ENCODE data around the gene ZKSCAN7. TPM values are rescaled to one million over a fixed set of nuclear protein-coding genes. Genes with fewer than 3 reads are reported as not detected.

The ZKSCAN7 gene
- polyA plus RNA-seq, 1 donor from 2014 or later: 23.9 TPM

DNA sequence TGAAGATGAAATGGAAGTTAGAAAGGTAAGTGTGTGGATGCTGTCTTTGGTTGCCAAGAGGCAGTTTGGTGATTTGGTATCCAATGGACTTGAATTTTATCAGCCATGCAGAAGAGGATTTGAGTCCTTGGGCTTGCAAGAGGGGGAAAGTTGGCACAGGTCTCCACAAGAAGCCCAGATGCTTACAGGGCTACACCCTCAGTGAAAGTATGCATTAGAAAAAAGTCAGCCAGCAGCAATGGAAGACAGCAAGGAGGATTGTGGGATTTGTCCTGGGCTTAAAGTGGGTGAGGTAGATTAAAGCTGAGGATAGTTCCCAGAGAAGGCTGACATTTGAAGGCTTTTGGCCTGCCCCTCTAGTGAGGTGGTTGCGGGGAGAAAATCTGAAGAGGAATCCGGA, 46.8 kb downstream of the ZKSCAN7 start:
- H2AFZ ChIP-seq (ENCODE audit: low read depth, low read length): no peak overlapping the region
- TF ChIP-seq RAD21 (conservative IDR thresholded peaks at IDR 0.05): no peak
- no peak for TF ChIP-seq MXI1 (conservative IDR thresholded peaks at IDR 0.05; ENCODE audit: poor library complexity, severe bottlenecking)
- H3F3A ChIP-seq (ENCODE audit: insufficient read depth, low read length, poor library complexity, severe bottlenecking): no peaks in the 10 kb centered on the region
- peaks cover 6% of the 10 kb centered on the region for H3K36me3 ChIP-seq (ENCODE audit: insufficient read depth, low read length)
- no peaks in the 10 kb centered on the region for H3K9me3 ChIP-seq (ENCODE audit: low read length)
- H3K9ac ChIP-seq (ENCODE audit: low read length): no peak overlapping the region
- H3K27me3 ChIP-seq (ENCODE audit: insufficient read depth, low read depth, low read length): no peaks in the 10 kb centered on the region
- no peaks in the 10 kb centered on the region for H4K20me1 ChIP-seq (ENCODE audit: insufficient read depth)
- H3K4me3 ChIP-seq (ENCODE audit: low read length): no peak overlapping the region
- H3K9me2 ChIP-seq (ENCODE audit: insufficient read depth, low read length): no peaks in the 10 kb centered on the region
- H3K27ac ChIP-seq (ENCODE audit: low read length): no peak overlapping the region
- no peak overlapping the region for H3K4me2 ChIP-seq (ENCODE audit: low read length)
- peaks cover 5% of the 10 kb centered on the region for H3K79me2 ChIP-seq (replicated peaks; ENCODE audit: insufficient read depth, low read length)

GRCh38 chr3:44612678-44613077, 57.7 kb downstream of the ZKSCAN7 start:
- Histone ChIP-seq H2AFZ (ENCODE audit: low read depth, low read length) (no peak overlapping the region), H3K9me2 (ENCODE audit: insufficient read depth, low read length) (no peaks in the 10 kb centered on the region), H3K4me2 (ENCODE audit: low read length) (no peak overlapping the region), H4K20me1 (ENCODE audit: insufficient read depth) (no peaks in the 10 kb centered on the region), H3K27me3 (ENCODE audit: insufficient read depth, low read depth, low read length) (no peaks in the 10 kb centered on the region), H3K4me3 (ENCODE audit: low read length) (no peak overlapping the region), H3K9me3 (ENCODE audit: low read length) (no peaks in the 10 kb centered on the region), H3F3A (ENCODE audit: insufficient read depth, low read length, poor library complexity, severe bottlenecking) (no peaks in the 10 kb centered on the region), H3K9ac (ENCODE audit: low read length) (no peak overlapping the region), H3K27ac (ENCODE audit: low read length) (no peak overlapping the region), H3K79me2 (replicated peaks; ENCODE audit: insufficient read depth, low read length) (peaks cover 4% of the 10 kb centered on the region), H3K36me3 (ENCODE audit: insufficient read depth, low read length) (peaks cover 6% of the 10 kb centered on the region)
- TF ChIP-seq RAD21 (conservative IDR thresholded peaks at IDR 0.05) (no peak), CTCF (IDR thresholded peaks at IDR 0.05; ENCODE audit: poor library complexity, severe bottlenecking) (no peak), TAF1 (IDR thresholded peaks at IDR 0.05; ENCODE audit: low read depth) (no peak), EP300 (conservative IDR thresholded peaks at IDR 0.05; ENCODE audit: poor library complexity, severe bottlenecking) (no peak), MXI1 (conservative IDR thresholded peaks at IDR 0.05; ENCODE audit: poor library complexity, severe bottlenecking) (no peak), REST (IDR thresholded peaks at IDR 0.05; ENCODE audit: borderline replicate concordance) (no peak), SMC3 (conservative IDR thresholded peaks at IDR 0.05; ENCODE audit: poor library complexity) (no peak), EZH2 (IDR thresholded peaks at IDR 0.05; ENCODE audit: borderline replicate concordance, insufficient read depth, low read length, poor library complexity, severe bottlenecking) (no peak), POLR2AphosphoS5 (IDR thresholded peaks at IDR 0.05) (no peak)

Other genes starting within 250 kb of the ZKSCAN7 start
- gene TCAIM, start 216.4 kb upstream of the ZKSCAN7 start, polyA plus RNA-seq: 31.2 and 38.1 TPM in 2 replicates
- gene ZNF445, start 77.5 kb upstream of the ZKSCAN7 start, polyA plus RNA-seq: 15.8 and 19.0 TPM in 2 replicates
- 8.1 and 9.4 TPM in 2 replicates for gene ZNF660, start 29.8 kb downstream of the ZKSCAN7 start, polyA plus RNA-seq
- gene ZNF197, start 69.8 kb downstream of the ZKSCAN7 start, polyA plus RNA-seq: 51.9 and 64.1 TPM in 2 replicates
- gene ZNF35, start 93.5 kb downstream of the ZKSCAN7 start, polyA plus RNA-seq: 10.3 and 14.9 TPM in 2 replicates
- gene ZNF502, start 157.5 kb downstream of the ZKSCAN7 start, polyA plus RNA-seq: 14.3 and 16.0 TPM in 2 replicates
- gene ZNF501, start 174.4 kb downstream of the ZKSCAN7 start, polyA plus RNA-seq: 5.6 and 7.3 TPM in 2 replicates
- gene KIAA1143, start 206.4 kb downstream of the ZKSCAN7 start, polyA plus RNA-seq: 17.6 and 18.4 TPM in 2 replicates
- gene KIF15, start 206.6 kb downstream of the ZKSCAN7 start, polyA plus RNA-seq: 1.2 and 5.8 TPM in 2 replicates